C4-2B (cell line): ENCODE results near the gene MOB3B.

Experiments
- CTCF ChIP-seq: fragments of 450-650 bp; conservative IDR thresholded peaks from 2 replicates; pipeline ENCODE4 v1.5.1; 2017; ENCODE audit warnings: mild to moderate bottlenecking
- ZFX ChIP-seq: fragments of 450-650 bp; IDR thresholded peaks from 2 replicates; pipeline ENCODE4 v1.6.1; 2017

- no peak for TF ChIP-seq CTCF
- no peak for TF ChIP-seq ZFX
Observed at GRCh38 chr9:27560457-27560856, 30.8 kb upstream of the MOB3B start.
